Measurements from ENCODE around the gene TPM3. TPM values are rescaled to one million over a fixed set of nuclear protein-coding genes. Genes with fewer than 3 reads are reported as not detected.
A peak's percentile ranks its signal among the peaks of the same experiment; 100 is the strongest.
"Not testable (repeated sequence)": the region's sequence is repeated elsewhere in the genome, so short reads cannot be mapped to it uniquely, and the experiment has no call there.

Gene TPM3
- polyA plus RNA-seq, 3 donors: 68.2 to 233 (median 184) TPM

GRCh38 chr1:154178013-154178412 is 13.9 kb downstream of the TPM3 start:
- H3K27ac ChIP-seq (ENCODE audit: low read depth, low read length): no peak overlapping the region
- 20 to 30% (median 30%) methylated on average over 2 of the region's 2 CpGs for WGBS, 3 donors

DNA sequence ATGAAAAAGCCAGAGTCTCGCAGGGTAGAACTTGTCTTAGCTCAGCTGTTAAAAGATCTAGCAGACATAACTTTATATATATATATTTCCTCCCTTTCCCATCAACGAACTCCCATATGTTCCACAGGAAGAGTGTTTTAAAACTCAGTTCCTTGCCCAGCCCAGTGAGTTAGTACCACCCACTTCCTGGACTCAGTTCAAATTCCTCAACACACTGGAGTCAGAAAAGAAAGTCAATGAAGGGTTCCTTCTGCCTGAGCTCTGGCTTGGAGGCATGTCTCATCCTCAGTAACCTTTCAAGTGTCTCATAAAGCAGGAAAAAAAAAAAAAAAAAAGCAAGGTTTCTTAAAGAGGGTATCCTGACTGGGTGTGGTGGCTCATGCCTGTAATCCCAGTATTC is 15.6 kb downstream of the TPM3 start:
- no peak overlapping the region for H3K27ac ChIP-seq (ENCODE audit: low read depth, low read length)
- 10 to 44% (median 17%) methylated on average over 2 of the region's 2 CpGs for WGBS, 3 donors

DNA sequence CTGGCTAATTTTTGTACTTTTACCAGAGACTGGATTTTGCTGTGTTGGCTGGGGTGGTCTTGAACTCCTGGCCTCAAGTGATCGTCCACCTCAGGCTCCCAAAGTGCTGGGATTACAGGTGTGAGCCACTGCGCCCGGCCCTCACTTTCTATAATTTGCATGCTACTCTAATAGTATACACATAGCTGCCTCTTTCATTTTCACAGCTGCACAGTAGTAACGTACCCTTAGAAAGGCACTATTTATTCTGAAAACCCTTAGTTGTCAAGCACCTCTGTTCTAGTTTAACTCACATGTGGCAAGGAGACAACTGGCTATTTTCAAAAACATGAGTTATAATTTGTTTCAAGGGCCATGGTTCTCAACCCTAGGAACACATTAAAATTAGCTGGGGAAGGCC is 17.2 kb downstream of the TPM3 start:
- WGBS, 3 donors: 94 to 98% (median 98%) methylated on average over 4 of the region's 4 CpGs
- H3K27ac ChIP-seq (ENCODE audit: low read depth, low read length): no peak overlapping the region

- H3K27ac ChIP-seq (ENCODE audit: low read depth, low read length): no peak overlapping the region
- WGBS, 3 donors: 83 to 94% (median 92%) methylated on average over 5 of the region's 5 CpGs
These were observed 20.0 kb downstream of the TPM3 start for GRCh38 chr1:154171880-154172279.

- WGBS, 3 donors: 89 to 95% (median 93%) methylated on average over 4 of the region's 4 CpGs
- no peak overlapping the region for H3K27ac ChIP-seq (ENCODE audit: low read depth, low read length)
These were observed 20.7 kb downstream of the TPM3 start for GRCh38 chr1:154171223-154171583.

DNA sequence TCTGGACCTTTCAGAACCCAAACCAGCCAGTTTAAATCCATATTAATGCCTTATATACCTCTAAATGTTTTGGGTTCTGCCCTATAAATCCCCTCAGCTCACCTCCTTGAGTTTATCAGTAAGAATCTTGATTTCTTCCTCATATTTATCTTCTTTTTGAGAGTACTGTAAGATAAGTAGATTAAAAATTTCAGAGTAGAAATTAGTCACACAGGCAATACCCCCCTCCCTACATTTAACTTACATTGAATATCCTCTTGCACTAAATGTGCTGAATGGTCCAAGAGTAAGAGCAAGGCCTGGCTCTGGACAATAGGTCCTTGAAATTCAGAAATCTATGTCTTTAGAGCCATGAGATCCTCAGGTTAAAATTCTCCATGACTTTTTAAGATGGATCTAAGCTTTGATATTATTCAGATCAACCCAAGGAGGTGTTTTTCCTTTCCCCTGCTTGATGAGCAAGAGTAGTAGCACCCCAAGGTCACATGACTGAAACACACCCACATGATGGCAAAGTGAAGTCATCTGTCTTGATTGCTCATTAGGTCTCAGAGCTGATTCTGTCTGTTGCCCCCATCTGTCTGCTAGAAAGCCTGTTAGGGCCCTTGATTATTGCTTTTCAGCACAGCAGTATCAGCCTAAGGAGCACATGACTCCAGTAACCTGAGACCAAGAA is 21.2 kb downstream of the TPM3 start:
- no peak overlapping the region for H3K27ac ChIP-seq (ENCODE audit: low read depth, low read length)

DNA sequence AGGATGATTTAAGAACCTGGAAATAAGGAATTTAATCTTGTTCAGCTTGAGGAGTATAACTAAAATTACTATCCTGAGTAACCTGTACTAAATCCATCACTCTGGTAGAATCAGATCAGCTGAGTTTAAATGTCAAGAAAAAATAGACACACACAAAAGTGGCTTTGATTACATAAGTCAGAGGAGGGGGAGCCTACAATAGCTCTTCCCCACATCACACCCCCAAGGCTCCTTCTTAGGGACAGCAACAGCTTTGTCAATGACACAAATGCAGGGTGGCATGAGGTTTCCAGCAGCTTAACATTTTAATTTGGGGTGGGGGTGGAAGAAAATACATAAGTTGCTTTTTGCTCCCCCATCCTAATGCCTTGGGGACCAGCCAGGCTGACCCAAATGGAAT is 24.4 kb downstream of the TPM3 start:
- H3K27ac ChIP-seq (ENCODE audit: low read depth, low read length): no peak overlapping the region

- WGBS, 3 donors: 88 to 94% (median 93%) methylated on average over 1 of the region's 1 CpG
- no peak overlapping the region for H3K27ac ChIP-seq (ENCODE audit: low read depth, low read length)
These were observed 25.7 kb downstream of the TPM3 start for GRCh38 chr1:154166207-154166606.

GRCh38 chr1:154159554-154159953 is 32.3 kb downstream of the TPM3 start:
- H3K27ac ChIP-seq (ENCODE audit: low read depth, low read length): no peak overlapping the region

GRCh38 chr1:154158307-154159125 is 33.4 kb downstream of the TPM3 start:
- H3K27ac ChIP-seq (ENCODE audit: low read depth, low read length): peak overlapping the region; percentile 26
- WGBS, 3 donors: 80 to 86% (median 84%) methylated on average over 8 of the region's 8 CpGs

GRCh38 chr1:154157520-154158306 is 34.2 kb downstream of the TPM3 start:
- WGBS, 3 donors: 55 to 80% (median 57%) methylated on average over 7 of the region's 7 CpGs
- H3K27ac ChIP-seq (ENCODE audit: low read depth, low read length): no peak overlapping the region

DNA sequence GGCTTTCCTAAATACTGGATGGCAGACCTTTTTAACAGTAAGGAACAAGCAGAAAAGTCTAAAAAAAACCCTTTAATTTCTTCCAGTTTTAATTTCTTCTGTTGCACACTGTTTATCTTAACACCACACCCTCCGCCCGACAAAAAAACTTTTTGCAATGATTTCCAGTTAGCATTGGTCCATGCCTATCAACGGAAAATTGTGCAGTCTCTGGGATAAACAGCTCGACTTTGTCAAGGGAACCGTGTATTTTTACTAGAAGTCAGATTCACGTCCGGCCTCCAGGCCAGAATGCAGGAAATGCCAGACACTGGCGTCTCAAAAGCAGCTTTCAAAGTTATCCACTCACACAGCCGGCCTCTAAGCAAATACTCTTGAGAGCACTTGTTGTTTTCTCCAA is 36.6 kb downstream of the TPM3 start:
- WGBS, 3 donors: 20 to 53% (median 22%) methylated on average over 9 of the region's 9 CpGs
- H3K27ac ChIP-seq (ENCODE audit: low read depth, low read length): no peak overlapping the region

DNA sequence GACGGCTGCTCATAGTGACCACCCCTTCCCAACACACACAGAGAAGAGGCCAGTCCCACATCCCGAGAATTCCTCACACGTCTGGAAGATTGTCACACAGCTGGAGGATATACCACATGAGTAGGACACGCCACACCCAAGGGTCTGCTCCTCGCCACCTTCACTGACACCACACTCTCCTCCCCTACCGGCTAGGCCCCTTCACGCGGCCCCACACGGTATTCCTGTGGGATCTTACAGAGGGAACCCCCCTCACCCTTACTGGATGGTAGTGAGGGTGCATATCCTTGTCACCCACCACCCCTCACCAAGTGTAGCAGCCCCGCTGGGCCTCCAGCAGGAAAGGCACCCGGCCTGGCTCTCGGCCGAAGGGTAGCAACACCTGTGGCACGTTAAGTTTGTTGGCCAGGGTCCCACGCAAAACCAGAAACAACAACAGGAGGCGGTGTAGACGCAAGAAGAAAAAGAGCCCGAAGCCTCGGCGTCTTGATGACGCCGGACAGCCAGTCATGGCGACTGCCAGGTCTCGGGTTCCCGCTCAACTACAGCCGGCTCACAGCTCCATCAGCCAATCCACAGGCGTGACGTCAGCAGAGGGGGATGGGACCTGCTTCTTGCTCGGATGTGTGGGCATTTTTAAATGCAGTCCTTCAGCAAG is 37.2 kb downstream of the TPM3 start, which contains the start of gene NUP210L:
NUP210L (minus strand) TSS at position 540 of the 658 bp plus-strand sequence.
- 80 to 85% (median 81%) methylated on average over 29 of the region's 29 CpGs for WGBS, 3 donors

DNA sequence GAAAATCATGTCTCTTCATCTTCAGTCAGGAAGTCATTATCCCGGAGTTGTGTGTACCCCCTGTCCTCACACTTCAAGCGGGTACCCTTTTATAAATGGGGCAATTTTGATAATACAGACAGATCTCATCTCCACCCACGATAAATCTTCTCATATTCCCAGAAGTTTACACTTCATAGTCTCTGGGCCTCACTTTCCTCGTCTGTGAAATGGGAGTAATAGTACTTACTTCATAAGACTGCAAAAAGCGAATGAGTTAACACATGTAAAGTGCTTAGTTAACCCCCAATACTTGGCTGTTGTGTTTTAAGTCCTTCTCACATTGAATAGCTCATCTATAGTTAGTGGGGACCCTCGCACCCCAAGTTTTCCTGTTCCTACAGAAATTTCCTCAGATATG is 37.8 kb downstream of the TPM3 start:
- WGBS, 3 donors: 90 to 96% (median 90%) methylated on average over 6 of the region's 6 CpGs
- no peak overlapping the region for H3K27ac ChIP-seq (ENCODE audit: low read depth, low read length)

More for the DNA sequence above, 37.2 kb downstream of the TPM3 start, which contains the start of gene NUP210L:
- no peak within 1 kb of the TSS for H3K27ac ChIP-seq (ENCODE audit: low read depth, low read length)

DNA sequence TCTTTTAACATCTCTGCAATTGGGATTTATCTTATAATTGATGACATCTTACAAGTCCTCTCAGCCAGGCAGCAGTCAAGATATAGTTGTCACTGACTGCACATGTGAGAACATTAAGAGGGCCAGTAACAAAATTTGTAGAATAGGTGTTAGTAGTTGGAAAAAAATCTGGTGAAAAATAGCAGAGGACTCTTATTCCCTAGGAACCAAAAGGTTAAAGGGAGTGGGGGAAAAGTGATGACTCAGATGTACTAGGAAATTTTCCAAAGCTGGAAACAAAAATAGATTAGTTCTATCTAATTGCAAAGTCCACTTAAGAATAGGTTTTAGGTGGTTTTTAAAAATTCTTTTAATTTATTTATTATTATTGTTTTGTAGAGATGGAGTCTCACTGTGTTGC is 40.6 kb downstream of the TPM3 start:
- H3K27ac ChIP-seq (ENCODE audit: low read depth, low read length): no peak overlapping the region

DNA sequence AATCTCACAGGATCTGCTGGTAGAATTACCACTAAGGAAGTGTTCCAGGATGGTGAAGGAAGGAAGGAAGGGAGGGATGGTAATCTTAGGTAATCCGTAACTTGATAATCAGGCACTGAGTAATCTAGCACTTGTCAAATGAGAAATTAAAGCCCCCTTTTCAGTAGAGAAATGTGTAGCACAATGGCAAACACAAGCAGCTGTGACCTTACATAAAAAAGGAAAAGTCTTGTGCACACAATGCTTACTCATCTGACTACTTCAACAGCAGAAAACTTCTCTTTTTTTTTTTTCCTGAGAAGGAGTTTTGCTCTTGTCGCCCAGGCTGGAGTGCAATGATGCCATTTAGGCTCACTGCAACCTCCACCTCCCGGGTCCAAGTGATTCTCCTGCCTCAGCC is 43.1 kb downstream of the TPM3 start:
- 38 to 77% (median 52%) methylated on average over 3 of the region's 3 CpGs for WGBS, 3 donors
- H3K27ac ChIP-seq (ENCODE audit: low read depth, low read length): no peak overlapping the region

DNA sequence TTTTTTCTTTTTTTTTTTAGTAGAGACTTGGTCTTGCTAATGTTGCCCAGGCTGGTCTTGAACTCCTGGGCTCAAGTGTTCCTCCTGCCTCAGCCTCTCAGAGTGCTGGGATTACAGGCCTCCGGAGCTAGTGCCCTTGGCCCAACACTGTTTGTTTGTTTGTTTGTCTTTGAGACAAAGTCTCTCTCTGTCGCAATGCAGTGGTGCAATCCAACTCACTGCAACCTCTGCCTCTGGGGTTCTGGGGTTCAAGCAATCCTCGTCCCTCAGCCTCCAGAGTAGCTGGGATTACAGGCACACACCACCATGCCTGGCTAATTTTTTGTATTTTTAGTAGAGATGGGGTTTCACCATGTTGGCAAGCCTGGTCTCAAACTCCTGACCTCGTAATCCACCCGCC is 44.4 kb downstream of the TPM3 start:
- 89 to 90% (median 89%) methylated on average over 5 of the region's 5 CpGs for WGBS, 3 donors

GRCh38 chr1:154145986-154146385 is 45.9 kb downstream of the TPM3 start:
- 96 to 100% (median 98%) methylated on average over 2 of the region's 2 CpGs for whole genome bisulfite sequencing, 3 donors
- H3K27ac ChIP-seq (ENCODE audit: low read depth, low read length): no peak overlapping the region

More for the DNA sequence above, 44.4 kb downstream of the TPM3 start:
- H3K27ac ChIP-seq (ENCODE audit: low read depth, low read length): not testable (repeated sequence)

GRCh38 chr1:154142358-154142757 is 49.5 kb downstream of the TPM3 start:
- WGBS, 3 donors: 91 to 96% (median 96%) methylated on average over 6 of the region's 6 CpGs
- no peak overlapping the region for H3K27ac ChIP-seq (ENCODE audit: low read depth, low read length)
